ENCODE data around the gene LRP4. TPM values are rescaled to one million over a fixed set of nuclear protein-coding genes. Genes with fewer than 3 reads are reported as not detected.

LRP4 gene
- total and polyA plus RNA-seq, 2 donors from 2014 or later = 1.8 to 3.7 TPM

DNA sequence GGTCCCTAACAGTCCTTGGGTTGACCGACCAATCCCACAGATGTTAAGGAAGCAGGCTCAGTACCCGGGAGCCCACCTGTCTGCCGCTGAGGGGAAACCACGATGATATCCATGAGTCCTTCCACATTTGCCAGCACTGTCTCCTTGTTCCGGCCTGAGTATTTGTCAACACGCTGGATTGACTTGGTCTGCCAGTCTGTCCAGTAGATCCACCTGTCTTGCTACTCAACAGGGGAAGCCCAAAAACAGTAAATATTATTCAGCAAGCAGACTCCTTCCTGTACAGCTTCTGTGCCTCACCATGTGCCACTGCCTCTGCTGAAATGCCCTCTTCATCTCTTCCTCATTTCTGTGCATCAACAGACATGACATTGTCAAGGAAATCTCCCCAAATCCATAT lies 49.4 kb downstream of the LRP4 start:
- Histone ChIP-seq H3K9me3 (ENCODE audit: control insufficient read depth in 2 of 3, insufficient read depth in 1 of 3, low read length in 3 of 3) (no peaks in the 10 kb centered on the region), H3K36me3 (ENCODE audit: control insufficient read depth in 2 of 3, insufficient read depth in 3 of 3, low read length in 3 of 3) (peaks cover 0 to 6% (median 2%) of the 10 kb centered on the region in 3 donors), H3K9ac (ENCODE audit: low read length in 3 of 3) (no peak overlapping the region), H3K4me1 (ENCODE audit: control insufficient read depth in 2 of 3, insufficient read depth in 2 of 3, low read depth in 1 of 3, low read length in 3 of 3) (no peaks in the 10 kb centered on the region), H3K27me3 (ENCODE audit: control insufficient read depth, insufficient read depth, low read length) (no peaks in the 10 kb centered on the region), H3K27ac (ENCODE audit: low read depth in 2 of 2, low read length in 2 of 2) (no peak overlapping the region), H3K4me3 (ENCODE audit: low read length in 3 of 3) (no peak overlapping the region)
- intact Hi-C loops (cut with DNase I) = no loop called here
- no peak for DNase-seq
- TF ChIP-seq, protein P1, sequence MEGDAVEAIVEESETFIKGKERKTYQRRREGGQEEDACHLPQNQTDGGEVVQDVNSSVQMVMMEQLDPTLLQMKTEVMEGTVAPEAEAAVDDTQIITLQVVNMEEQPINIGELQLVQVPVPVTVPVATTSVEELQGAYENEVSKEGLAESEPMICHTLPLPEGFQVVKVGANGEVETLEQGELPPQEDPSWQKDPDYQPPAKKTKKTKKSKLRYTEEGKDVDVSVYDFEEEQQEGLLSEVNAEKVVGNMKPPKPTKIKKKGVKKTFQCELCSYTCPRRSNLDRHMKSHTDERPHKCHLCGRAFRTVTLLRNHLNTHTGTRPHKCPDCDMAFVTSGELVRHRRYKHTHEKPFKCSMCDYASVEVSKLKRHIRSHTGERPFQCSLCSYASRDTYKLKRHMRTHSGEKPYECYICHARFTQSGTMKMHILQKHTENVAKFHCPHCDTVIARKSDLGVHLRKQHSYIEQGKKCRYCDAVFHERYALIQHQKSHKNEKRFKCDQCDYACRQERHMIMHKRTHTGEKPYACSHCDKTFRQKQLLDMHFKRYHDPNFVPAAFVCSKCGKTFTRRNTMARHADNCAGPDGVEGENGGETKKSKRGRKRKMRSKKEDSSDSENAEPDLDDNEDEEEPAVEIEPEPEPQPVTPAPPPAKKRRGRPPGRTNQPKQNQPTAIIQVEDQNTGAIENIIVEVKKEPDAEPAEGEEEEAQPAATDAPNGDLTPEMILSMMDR (IDR thresholded peaks at IDR 0.05; ENCODE audit: borderline replicate concordance, extremely low read depth, insufficient read depth) = no peak
- no peak for FAIRE-seq

DNA sequence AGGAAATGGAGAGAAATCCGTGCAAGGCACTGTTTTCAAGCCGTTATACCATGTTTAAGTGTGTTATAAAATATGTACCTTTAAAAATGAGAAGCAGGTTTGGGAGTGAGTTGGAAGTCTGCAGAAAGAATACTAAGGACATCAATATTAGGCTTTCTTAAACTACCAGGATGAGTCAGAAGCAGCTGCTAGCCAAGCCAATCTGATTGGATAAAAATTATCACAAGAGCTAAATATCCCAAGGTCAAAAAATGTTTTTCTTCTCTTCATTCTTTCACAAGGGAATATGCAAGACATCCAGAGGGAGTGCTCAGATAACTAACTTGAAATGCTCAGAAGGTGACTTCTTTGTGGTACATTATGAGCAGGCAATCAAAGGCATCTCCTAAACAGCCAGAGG lies 53.0 kb downstream of the LRP4 start:
- no peak overlapping the region for H3K9ac ChIP-seq (ENCODE audit: low read length in 3 of 3)
- H3K36me3 ChIP-seq (ENCODE audit: control insufficient read depth in 2 of 3, insufficient read depth in 3 of 3, low read length in 3 of 3) = peaks cover 0 to 3% (median 0%) of the 10 kb centered on the region in 3 donors
- FAIRE-seq (no peak), DNase-seq (no peak)
- H3K4me1 ChIP-seq (ENCODE audit: control insufficient read depth in 2 of 3, insufficient read depth in 2 of 3, low read depth in 1 of 3, low read length in 3 of 3) = no peaks in the 10 kb centered on the region
- H3K27ac ChIP-seq (ENCODE audit: low read depth in 2 of 2, low read length in 2 of 2) = no peak overlapping the region
- no peaks in the 10 kb centered on the region for H3K27me3 ChIP-seq (ENCODE audit: control insufficient read depth, insufficient read depth, low read length)
- no peak overlapping the region for H3K4me3 ChIP-seq (ENCODE audit: low read length in 3 of 3)
- intact Hi-C loops (cut with DNase I) = no loop called here
- H3K9me3 ChIP-seq (ENCODE audit: control insufficient read depth in 2 of 3, insufficient read depth in 1 of 3, low read length in 3 of 3) = no peaks in the 10 kb centered on the region
- TF ChIP-seq, protein P1 (IDR thresholded peaks at IDR 0.05; ENCODE audit: borderline replicate concordance, extremely low read depth, insufficient read depth) = no peak

DNA sequence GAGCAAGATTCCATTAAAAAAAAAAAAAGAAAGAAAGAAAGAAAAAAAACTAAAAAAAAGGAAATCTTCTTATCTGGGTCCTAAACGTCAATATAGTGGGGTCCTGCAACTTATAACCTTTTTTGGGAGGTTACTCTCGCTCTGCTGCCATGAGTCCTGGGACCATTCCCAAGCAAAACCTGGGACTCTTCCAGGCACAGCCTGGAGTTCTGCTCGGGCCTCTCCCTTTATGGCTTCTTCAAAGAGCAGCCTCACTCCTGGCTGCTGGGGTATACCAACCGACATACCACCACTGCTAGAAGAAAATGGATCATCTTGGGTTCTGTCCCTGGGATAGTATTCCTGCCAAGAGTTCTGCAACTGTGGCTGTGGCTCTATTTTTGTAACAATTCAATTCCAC lies 58.1 kb downstream of the LRP4 start:
- Histone ChIP-seq H3K27ac (ENCODE audit: low read depth in 2 of 2, low read length in 2 of 2) (no peak overlapping the region), H3K36me3 (ENCODE audit: control insufficient read depth in 2 of 3, insufficient read depth in 3 of 3, low read length in 3 of 3) (peaks cover 0 to 3% (median 0%) of the 10 kb centered on the region in 3 donors), H3K4me1 (ENCODE audit: control insufficient read depth in 2 of 3, insufficient read depth in 2 of 3, low read depth in 1 of 3, low read length in 3 of 3) (no peaks in the 10 kb centered on the region), H3K9ac (ENCODE audit: low read length in 3 of 3) (no peak overlapping the region), H3K27me3 (ENCODE audit: control insufficient read depth, insufficient read depth, low read length) (no peaks in the 10 kb centered on the region), H3K9me3 (ENCODE audit: control insufficient read depth in 2 of 3, insufficient read depth in 1 of 3, low read length in 3 of 3) (no peaks in the 10 kb centered on the region), H3K4me3 (ENCODE audit: low read length in 3 of 3) (no peak overlapping the region)
- TF ChIP-seq, protein P1 (IDR thresholded peaks at IDR 0.05; ENCODE audit: borderline replicate concordance, extremely low read depth, insufficient read depth) = no peak
- intact Hi-C loops (cut with DNase I) = no loop called here
- FAIRE-seq (no peak), DNase-seq (no peak)

DNA sequence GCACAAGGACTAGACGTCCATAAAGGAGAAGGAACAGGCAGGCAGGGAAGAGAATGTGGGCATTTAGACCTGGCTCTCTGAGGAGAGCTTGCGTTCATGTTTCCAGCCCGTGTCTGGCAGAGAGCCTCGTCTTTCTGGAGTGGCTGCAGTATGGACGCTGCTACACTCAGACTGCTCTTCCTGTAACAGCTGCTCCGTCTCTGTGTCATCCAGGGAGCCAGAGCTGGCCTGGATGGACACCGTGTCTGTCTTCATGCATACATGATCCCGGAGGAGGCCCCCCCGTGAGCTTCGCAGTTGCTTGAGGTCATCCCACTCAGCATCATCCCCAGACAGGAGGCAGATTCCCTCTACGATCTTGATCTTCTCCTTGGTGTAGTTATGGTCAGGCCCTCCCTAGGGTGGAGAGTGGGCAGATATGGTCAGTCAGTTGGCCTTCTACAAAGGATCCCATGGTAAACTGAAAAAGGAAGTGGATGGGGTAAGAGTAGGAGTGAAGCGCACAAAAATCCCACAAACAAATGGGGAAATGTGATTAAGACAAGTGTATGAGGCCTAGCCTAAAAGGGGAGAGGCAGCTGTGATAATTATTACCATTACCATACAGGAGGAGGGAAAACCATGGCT lies 59.3 kb downstream of the LRP4 start:
- intact Hi-C loops (cut with DNase I) = no loop called here
- Histone ChIP-seq H3K4me1 (ENCODE audit: control insufficient read depth in 2 of 3, insufficient read depth in 2 of 3, low read depth in 1 of 3, low read length in 3 of 3) (no peaks in the 10 kb centered on the region), H3K9me3 (ENCODE audit: control insufficient read depth in 2 of 3, insufficient read depth in 1 of 3, low read length in 3 of 3) (no peaks in the 10 kb centered on the region), H3K27ac (ENCODE audit: low read depth in 2 of 2, low read length in 2 of 2) (no peak overlapping the region), H3K36me3 (ENCODE audit: control insufficient read depth in 2 of 3, insufficient read depth in 3 of 3, low read length in 3 of 3) (peaks cover 0 to 3% (median 0%) of the 10 kb centered on the region in 3 donors), H3K9ac (ENCODE audit: low read length in 3 of 3) (no peak overlapping the region), H3K27me3 (ENCODE audit: control insufficient read depth, insufficient read depth, low read length) (no peaks in the 10 kb centered on the region), H3K4me3 (ENCODE audit: low read length in 3 of 3) (no peak overlapping the region)
- FAIRE-seq (no peak), DNase-seq (no peak)
- TF ChIP-seq, protein P1 (IDR thresholded peaks at IDR 0.05; ENCODE audit: borderline replicate concordance, extremely low read depth, insufficient read depth) = no peak

Data from kidney (tissue), 14 donors.